ENCODE measurements around the gene YKT6.

- TF ChIP-seq POLR2AphosphoS5 (IDR thresholded peaks at IDR 0.05; ENCODE audit: low read depth, low read length), result no peak
- TF ChIP-seq REST (IDR thresholded peaks at IDR 0.05; ENCODE audit: insufficient read depth in 1 of 2, low read depth in 2 of 2, low read length in 2 of 2), result no peak
- no peak for TF ChIP-seq FOXP2 (optimal IDR thresholded peaks at IDR 0.05; ENCODE audit: borderline replicate concordance, extremely low read depth, extremely low read length, insufficient read depth)
- TF ChIP-seq TAF1 (IDR thresholded peaks at IDR 0.05; ENCODE audit: borderline replicate concordance, insufficient read depth, low read length), result no peak
- no peak for TF ChIP-seq SIN3A (IDR thresholded peaks at IDR 0.05; ENCODE audit: borderline replicate concordance, insufficient read depth, low read length)
These were observed 4.3 kb upstream of the YKT6 start for GRCh38 chr7:44196450-44196872.

All from PFSK-1 (cell line).